HG03060 (cell line): ENCODE results near the gene ADARB2.

ENCODE experiments used
- ATAC-seq: cut with Tn5 transposase; IDR thresholded peaks from one replicate; pipeline ENCODE4 v1.9.1; 2021; ENCODE audit warnings: low read depth, moderate number of reproducible peaks; ENCODE audit not compliant: unreplicated experiment

Gene ADARB2

GRCh38 chr10:1290071-1290471 is 447.3 kb downstream of the ADARB2 start:
- ATAC-seq: no peak

- ATAC-seq: no peak
Observed at GRCh38 chr10:1289591-1289990, 447.7 kb downstream of the ADARB2 start.

- no peak for ATAC-seq
Observed at GRCh38 chr10:1287971-1288401, 449.3 kb downstream of the ADARB2 start.

- no peak for ATAC-seq
Observed at GRCh38 chr10:1287487-1287886, 449.8 kb downstream of the ADARB2 start.

GRCh38 chr10:1284076-1284475 is 453.2 kb downstream of the ADARB2 start:
- no peak for ATAC-seq

GRCh38 chr10:1281405-1281782 is 455.9 kb downstream of the ADARB2 start:
- ATAC-seq: no peak

- ATAC-seq: no peak
Observed at GRCh38 chr10:1280466-1281404, 456.6 kb downstream of the ADARB2 start.

- ATAC-seq: no peak
Observed at GRCh38 chr10:1278306-1278705, 459.0 kb downstream of the ADARB2 start.

- ATAC-seq: no peak
Observed at GRCh38 chr10:1274701-1275544, 462.4 kb downstream of the ADARB2 start.

- no peak for ATAC-seq
Observed at GRCh38 chr10:1274111-1274661, 463.1 kb downstream of the ADARB2 start.

GRCh38 chr10:1273372-1274105 is 463.8 kb downstream of the ADARB2 start:
- ATAC-seq: no peak

- no peak for ATAC-seq
Observed at GRCh38 chr10:1272777-1273161, 464.6 kb downstream of the ADARB2 start.

GRCh38 chr10:1272079-1272776 is 465.1 kb downstream of the ADARB2 start:
- no peak for ATAC-seq

- ATAC-seq: no peak
Observed at GRCh38 chr10:1270906-1271305, 466.4 kb downstream of the ADARB2 start.

GRCh38 chr10:1270490-1270889 is 466.8 kb downstream of the ADARB2 start:
- no peak for ATAC-seq

- ATAC-seq: no peak
Observed at GRCh38 chr10:1268831-1269230, 468.5 kb downstream of the ADARB2 start.

GRCh38 chr10:1267568-1267967 is 469.8 kb downstream of the ADARB2 start:
- ATAC-seq: no peak

- no peak for ATAC-seq
Observed at GRCh38 chr10:1267148-1267547, 470.2 kb downstream of the ADARB2 start.

- ATAC-seq: no peak
Observed at GRCh38 chr10:1266033-1266802, 471.1 kb downstream of the ADARB2 start.
